HCT116 (cell line): ENCODE results near the gene HIRA. TPM values are rescaled to one million over a fixed set of nuclear protein-coding genes. Genes with fewer than 3 reads are reported as not detected.
"Not testable (repeated sequence)": the region's sequence is repeated elsewhere in the genome, so short reads cannot be mapped to it uniquely, and the experiment has no call there.

Experiments used
- ATAC-seq: fragments of 200-7000 bp; cut with Tn5 transposase; 2 replicates; pipeline ENCODE4 v1.9.1; 2020; ENCODE audit warnings: mild to moderate bottlenecking, moderate library complexity
- BruUV-seq: library from RNA; stranded (reverse); fragments of 400-500 nt; replicated peaks from 2 replicates; lab custom pipeline; 2021; lab: Mats Ljungman, UMichigan
- CTCF ChIA-PET: fragments of 300-600 bp; sonication (Branson Sonifier 250); formaldehyde crosslinking; loops from one replicate; lab custom pipeline; 2021; ENCODE audit warnings: antibody characterized with exemption; lab: Charles Lee
- POLR2A ChIA-PET: fragments of 300-600, 350-600 bp; sonication (Branson Sonifier 250); formaldehyde crosslinking; loops from one replicate; lab custom pipeline; 2021; ENCODE audit warnings: antibody characterized with exemption; lab: Charles Lee
- RAD21 ChIA-PET, 2 experiments: fragments of 300-600 bp; sonication (Branson Sonifier 250); formaldehyde crosslinking; loops; one replicate each; lab custom pipeline; 2023; ENCODE audit warnings: low total read pairs in 2 of 2; ENCODE audit not compliant: uncharacterized antibody in 2 of 2, unreplicated experiment in 2 of 2, low non-redundant PET in 1 of 2; lab: Charles Lee
- DNase-seq: peaks from one replicate; pipeline ENCODE4 v3.0.0-alpha.2; 2010; ENCODE audit warnings: low read depth, low spot score
- H2AFZ ChIP-seq: fragments of 200-600 bp; shearing (Covaris generic), sonication (generic); 2 replicates; pipeline ENCODE4 v1.6.1; 2017; ENCODE audit warnings: low read depth, mixed run types, mixed read lengths, antibody characterized with exemption, low read length; ENCODE audit not compliant: poor library complexity, severe bottlenecking
- H3K27ac ChIP-seq: 2 replicates; pipeline ENCODE4 v1.5.1; 2012; ENCODE audit warnings: low read depth, low read length
- H3K27me3 ChIP-seq: fragments of 200-600 bp; sonication (generic); 2 replicates; pipeline ENCODE4 v1.6.1; 2016; ENCODE audit warnings: mixed run types, low read length, mixed read lengths; ENCODE audit not compliant: insufficient read depth
- H3K36me3 ChIP-seq, 2 experiments: fragments of 200-500 bp in 1 of 2; fragments of 200-600 bp in 1 of 2; sonication (Bioruptor generic) in 1 of 2; sonication (generic) in 1 of 2; 2 replicates each; pipeline versions ENCODE4 v1.5.1 to v1.6.1; 2014 to 2016; ENCODE audit warnings: low read length in 2 of 2, inconsistent platforms in 1 of 2, mixed read lengths in 1 of 2, mixed run types in 1 of 2; ENCODE audit not compliant: insufficient read depth in 2 of 2, control insufficient read depth in 1 of 2
- H3K4me1 ChIP-seq, 2 experiments: fragments of 200-600 bp in 1 of 2; sonication (generic) in 1 of 2; 2 replicates each; pipeline versions ENCODE4 v1.5.1 to v1.6.1; 2012 to 2017; ENCODE audit warnings: low read length in 2 of 2, inconsistent platforms in 1 of 2, mild to moderate bottlenecking in 1 of 2, mixed read lengths in 1 of 2, mixed run types in 1 of 2, moderate library complexity in 1 of 2; ENCODE audit not compliant: insufficient read depth in 2 of 2, control insufficient read depth in 1 of 2
- H3K4me2 ChIP-seq: fragments of 200-600 bp; sonication (generic); 2 replicates; pipeline ENCODE4 v1.6.1; 2017; ENCODE audit warnings: mixed run types, low read length, mixed read lengths
- H3K4me3 ChIP-seq, 2 experiments: fragments of 200-600 bp in 1 of 2; sonication (generic) in 1 of 2; replicated peaks in 1 of 2; 2 replicates each; pipeline ENCODE4 v1.5.1; 2011 to 2016; ENCODE audit warnings: low read length in 2 of 2, control low read depth in 1 of 2, low read depth in 1 of 2, mild to moderate bottlenecking in 1 of 2, mixed read lengths in 1 of 2, mixed run types in 1 of 2
- H3K79me2 ChIP-seq: fragments of 200-600 bp; sonication (generic); 2 replicates; pipeline ENCODE4 v1.6.1; 2017; ENCODE audit warnings: mild to moderate bottlenecking, mixed run types, low read length, moderate library complexity, mixed read lengths; ENCODE audit not compliant: insufficient read depth
- H3K9ac ChIP-seq: fragments of 200-600 bp; sonication (generic); 2 replicates; pipeline ENCODE4 v1.6.1; 2016; ENCODE audit warnings: low read length, mixed read lengths
- H3K9me2 ChIP-seq: fragments of 200-600 bp; sonication (generic), shearing (Covaris generic); 2 replicates; pipeline ENCODE4 v1.6.1; 2017; ENCODE audit warnings: mixed run types, mild to moderate bottlenecking, moderate library complexity; ENCODE audit not compliant: insufficient read depth
- H3K9me3 ChIP-seq, 2 experiments: fragments of 200-500 bp in 1 of 2; fragments of 200-600 bp in 1 of 2; sonication (Bioruptor generic) in 1 of 2; sonication (generic) in 1 of 2; 2 replicates each; pipeline ENCODE4 v1.6.1; 2014 to 2017; ENCODE audit warnings: low read length in 2 of 2, mixed read lengths in 2 of 2, inconsistent platforms in 1 of 2, low read depth in 1 of 2, mild to moderate bottlenecking in 1 of 2, mixed run types in 1 of 2, moderate library complexity in 1 of 2; ENCODE audit not compliant: control insufficient read depth in 1 of 2, insufficient read depth in 1 of 2
- H4K20me1 ChIP-seq: fragments of 200-600 bp; sonication (generic), shearing (Covaris generic); 2 replicates; pipeline ENCODE4 v1.6.1; 2017; ENCODE audit warnings: mixed run types, mild to moderate bottlenecking, moderate library complexity; ENCODE audit not compliant: insufficient read depth
- CEBPB ChIP-seq: IDR thresholded peaks from 2 replicates; pipeline ENCODE4 v1.6.1; 2012; ENCODE audit warnings: low read depth
- CTCF ChIP-seq, 3 experiments: fragments of 200-600 bp in 1 of 3; sonication (generic) in 1 of 3; IDR thresholded peaks in 2 of 3; conservative IDR thresholded peaks in 1 of 3; 2 replicates each; pipeline ENCODE4 v1.5.1; 2012 to 2017; ENCODE audit warnings: low read depth in 2 of 3, low read length in 2 of 3, antibody characterized with exemption in 1 of 3, borderline replicate concordance in 1 of 3, control low read depth in 1 of 3, mild to moderate bottlenecking in 1 of 3, mixed read lengths in 1 of 3, mixed run types in 1 of 3, moderate library complexity in 1 of 3; ENCODE audit not compliant: insufficient read depth in 1 of 3
- intact Hi-C: fragments of 100-400 bp; cut with micrococcal nuclease; formaldehyde crosslinking; loops from 2 replicates; pipeline ENCODE4 v1.10.0; 2022
- total RNA-seq: library from RNA; stranded (reverse); gene quantifications from one replicate; pipeline ENCODE4 v1.2.1, GENCODE V29; 2021; ENCODE audit not compliant: unreplicated experiment
- TF ChIP-seq, protein P1 (sequence below): IDR thresholded peaks from 2 replicates; pipeline ENCODE4 v1.6.1; 2012

The HIRA gene
- total RNA-seq, 1 experiment from 2014 or later = 30.6 TPM

GRCh38 chr22:19438298-19438697 is 6.8 kb upstream of the HIRA start (continued):
- no peak for TF ChIP-seq CTCF (IDR thresholded peaks at IDR 0.05 in 2 of 3, conservative IDR thresholded peaks at IDR 0.05 in 1 of 3; ENCODE audit: borderline replicate concordance in 1 of 3, insufficient read depth in 1 of 3, low read depth in 2 of 3, low read length in 2 of 3)
- no peak for TF ChIP-seq CEBPB
- TF ChIP-seq, protein P1, sequence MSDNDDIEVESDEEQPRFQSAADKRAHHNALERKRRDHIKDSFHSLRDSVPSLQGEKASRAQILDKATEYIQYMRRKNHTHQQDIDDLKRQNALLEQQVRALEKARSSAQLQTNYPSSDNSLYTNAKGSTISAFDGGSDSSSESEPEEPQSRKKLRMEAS = no peak

- POLR2A ChIA-PET, H4K20me1 ChIP-seq, H2AFZ ChIP-seq, H3K9ac ChIP-seq, BruUV-seq, H3K9me3 ChIP-seq, H3K4me3 ChIP-seq, H3K4me2 ChIP-seq, CTCF ChIA-PET, intact Hi-C loops, H3K27ac ChIP-seq, H3K9me2 ChIP-seq, DNase-seq, H3K27me3 ChIP-seq, RAD21 ChIA-PET, H3K4me1 ChIP-seq, ATAC-seq: not testable (repeated sequence)
- H3K36me3 ChIP-seq = peaks cover 4 to 12% of the 10 kb centered on the region in 2 experiments; a peak in 2 of 4 replicates
- H3K79me2 ChIP-seq = peaks cover 28% of the 10 kb centered on the region
Measured at GRCh38 chr22:19436444-19437161, 5.1 kb upstream of the HIRA start.
